ENCODE data around the gene GPRIN1. TPM values are rescaled to one million over a fixed set of nuclear protein-coding genes. Genes with fewer than 3 reads are reported as not detected.

The GPRIN1 gene
- total and polyA plus RNA-seq, 2 donors (not counting 1 experiment from before 2014, with no cell fraction given): 1.9 to 6.3 TPM

GRCh38 chr5:176564002-176564401, 46.0 kb downstream of the GPRIN1 start:
- DNase-seq (ENCODE audit: low read depth in 2 of 2): no peak
- H2AFZ ChIP-seq (ENCODE audit: low read length): no peak overlapping the region
- TF ChIP-seq EZH2 (IDR thresholded peaks at IDR 0.05; ENCODE audit: low read length, missing control alignments): no peak
- TF ChIP-seq, protein P1, sequence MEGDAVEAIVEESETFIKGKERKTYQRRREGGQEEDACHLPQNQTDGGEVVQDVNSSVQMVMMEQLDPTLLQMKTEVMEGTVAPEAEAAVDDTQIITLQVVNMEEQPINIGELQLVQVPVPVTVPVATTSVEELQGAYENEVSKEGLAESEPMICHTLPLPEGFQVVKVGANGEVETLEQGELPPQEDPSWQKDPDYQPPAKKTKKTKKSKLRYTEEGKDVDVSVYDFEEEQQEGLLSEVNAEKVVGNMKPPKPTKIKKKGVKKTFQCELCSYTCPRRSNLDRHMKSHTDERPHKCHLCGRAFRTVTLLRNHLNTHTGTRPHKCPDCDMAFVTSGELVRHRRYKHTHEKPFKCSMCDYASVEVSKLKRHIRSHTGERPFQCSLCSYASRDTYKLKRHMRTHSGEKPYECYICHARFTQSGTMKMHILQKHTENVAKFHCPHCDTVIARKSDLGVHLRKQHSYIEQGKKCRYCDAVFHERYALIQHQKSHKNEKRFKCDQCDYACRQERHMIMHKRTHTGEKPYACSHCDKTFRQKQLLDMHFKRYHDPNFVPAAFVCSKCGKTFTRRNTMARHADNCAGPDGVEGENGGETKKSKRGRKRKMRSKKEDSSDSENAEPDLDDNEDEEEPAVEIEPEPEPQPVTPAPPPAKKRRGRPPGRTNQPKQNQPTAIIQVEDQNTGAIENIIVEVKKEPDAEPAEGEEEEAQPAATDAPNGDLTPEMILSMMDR (conservative IDR thresholded peaks at IDR 0.05 in 1 of 2, IDR thresholded peaks at IDR 0.05 in 1 of 2; ENCODE audit: low read depth in 1 of 2, low read length in 2 of 2): no peak
- no peaks in the 10 kb centered on the region for H3K79me2 ChIP-seq (ENCODE audit: control insufficient read depth, insufficient read depth, low read length)
- no peaks in the 10 kb centered on the region for H3K4me1 ChIP-seq (ENCODE audit: control insufficient read depth, extremely low read depth, insufficient read depth, low read length)
- H3K4me2 ChIP-seq (ENCODE audit: extremely low read depth, insufficient read depth, low read length): no peak overlapping the region
- H3K9me3 ChIP-seq (ENCODE audit: control insufficient read depth, insufficient read depth, low read depth, low read length): no peaks in the 10 kb centered on the region
- no peaks in the 10 kb centered on the region for H3K36me3 ChIP-seq (ENCODE audit: control insufficient read depth, insufficient read depth, low read length)
- no peak overlapping the region for H3K27ac ChIP-seq (ENCODE audit: insufficient read depth, low read length)
- no peaks in the 10 kb centered on the region for H4K20me1 ChIP-seq (ENCODE audit: control insufficient read depth, extremely low read depth, insufficient read depth, low read length)
- H3K4me3 ChIP-seq (replicated peaks in 1 of 4; ENCODE audit: control extremely low read depth in 1 of 4, insufficient read depth in 1 of 4, low read depth in 3 of 4, low read length in 4 of 4): no peak overlapping the region
- peaks cover 3% of the 10 kb centered on the region for H3K27me3 ChIP-seq (ENCODE audit: control insufficient read depth, insufficient read depth, low read length)
- H3K9ac ChIP-seq (ENCODE audit: insufficient read depth, low read length): no peak overlapping the region

DNA sequence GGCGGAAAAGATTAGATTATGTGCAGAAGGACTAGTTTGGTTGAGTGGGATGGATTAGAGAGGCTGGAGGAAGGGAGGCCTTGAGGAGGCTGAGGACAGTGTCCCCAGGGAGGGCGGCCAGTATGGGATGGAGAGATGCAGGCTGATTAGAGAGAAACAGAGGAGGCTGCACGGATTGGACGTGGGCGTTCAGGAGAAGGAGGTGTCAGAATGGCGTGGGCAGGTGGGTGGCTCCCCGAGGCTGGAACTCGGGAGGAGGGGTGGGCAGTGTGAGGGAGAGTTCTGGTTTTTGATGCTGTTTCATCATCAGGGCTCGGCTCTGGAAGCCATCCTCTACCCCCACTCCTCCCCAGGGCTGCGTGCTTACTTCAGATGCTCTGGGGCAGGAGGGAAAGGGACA, 47.8 kb downstream of the GPRIN1 start:
- no peaks in the 10 kb centered on the region for H3K36me3 ChIP-seq (ENCODE audit: control insufficient read depth, insufficient read depth, low read length)

GRCh38 chr5:176561259-176561658, 48.7 kb downstream of the GPRIN1 start:
- Histone ChIP-seq H3K9me3 (ENCODE audit: control insufficient read depth, insufficient read depth, low read depth, low read length) (no peaks in the 10 kb centered on the region), H3K36me3 (ENCODE audit: control insufficient read depth, insufficient read depth, low read length) (no peaks in the 10 kb centered on the region), H3K79me2 (ENCODE audit: control insufficient read depth, insufficient read depth, low read length) (no peaks in the 10 kb centered on the region), H3K27ac (ENCODE audit: insufficient read depth, low read length) (no peak overlapping the region), H4K20me1 (ENCODE audit: control insufficient read depth, extremely low read depth, insufficient read depth, low read length) (no peaks in the 10 kb centered on the region), H2AFZ (ENCODE audit: low read length) (no peak overlapping the region), H3K27me3 (ENCODE audit: control insufficient read depth, insufficient read depth, low read length) (no peaks in the 10 kb centered on the region), H3K4me2 (ENCODE audit: extremely low read depth, insufficient read depth, low read length) (no peak overlapping the region), H3K4me1 (ENCODE audit: control insufficient read depth, extremely low read depth, insufficient read depth, low read length) (no peaks in the 10 kb centered on the region), H3K9ac (ENCODE audit: insufficient read depth, low read length) (no peak overlapping the region), H3K4me3 (replicated peaks in 1 of 4; ENCODE audit: control extremely low read depth in 1 of 4, insufficient read depth in 1 of 4, low read depth in 3 of 4, low read length in 4 of 4) (no peak overlapping the region)
- TF ChIP-seq, protein P1 (conservative IDR thresholded peaks at IDR 0.05 in 1 of 2, IDR thresholded peaks at IDR 0.05 in 1 of 2; ENCODE audit: low read depth in 1 of 2, low read length in 2 of 2): no peak
- DNase-seq (ENCODE audit: low read depth in 2 of 2): no peak

More for the DNA sequence above, 47.8 kb downstream of the GPRIN1 start:
- DNase-seq (ENCODE audit: low read depth in 2 of 2): no peak
- no peaks in the 10 kb centered on the region for H3K27me3 ChIP-seq (ENCODE audit: control insufficient read depth, insufficient read depth, low read length)
- no peaks in the 10 kb centered on the region for H3K4me1 ChIP-seq (ENCODE audit: control insufficient read depth, extremely low read depth, insufficient read depth, low read length)
- no peak for TF ChIP-seq EZH2 (IDR thresholded peaks at IDR 0.05; ENCODE audit: low read length, missing control alignments)
- TF ChIP-seq, protein P1 (conservative IDR thresholded peaks at IDR 0.05 in 1 of 2, IDR thresholded peaks at IDR 0.05 in 1 of 2; ENCODE audit: low read depth in 1 of 2, low read length in 2 of 2): no peak
- H3K27ac ChIP-seq (ENCODE audit: insufficient read depth, low read length): no peak overlapping the region
- H3K4me2 ChIP-seq (ENCODE audit: extremely low read depth, insufficient read depth, low read length): no peak overlapping the region
- no peak overlapping the region for H3K9ac ChIP-seq (ENCODE audit: insufficient read depth, low read length)
- no peaks in the 10 kb centered on the region for H3K79me2 ChIP-seq (ENCODE audit: control insufficient read depth, insufficient read depth, low read length)
- H4K20me1 ChIP-seq (ENCODE audit: control insufficient read depth, extremely low read depth, insufficient read depth, low read length): no peaks in the 10 kb centered on the region
- no peak overlapping the region for H2AFZ ChIP-seq (ENCODE audit: low read length)
- no peaks in the 10 kb centered on the region for H3K9me3 ChIP-seq (ENCODE audit: control insufficient read depth, insufficient read depth, low read depth, low read length)
- no peak overlapping the region for H3K4me3 ChIP-seq (replicated peaks in 1 of 4; ENCODE audit: control extremely low read depth in 1 of 4, insufficient read depth in 1 of 4, low read depth in 3 of 4, low read length in 4 of 4)

All from fibroblast of lung (primary cell).